ENCODE results near the gene FPGS.

FPGS gene

DNA sequence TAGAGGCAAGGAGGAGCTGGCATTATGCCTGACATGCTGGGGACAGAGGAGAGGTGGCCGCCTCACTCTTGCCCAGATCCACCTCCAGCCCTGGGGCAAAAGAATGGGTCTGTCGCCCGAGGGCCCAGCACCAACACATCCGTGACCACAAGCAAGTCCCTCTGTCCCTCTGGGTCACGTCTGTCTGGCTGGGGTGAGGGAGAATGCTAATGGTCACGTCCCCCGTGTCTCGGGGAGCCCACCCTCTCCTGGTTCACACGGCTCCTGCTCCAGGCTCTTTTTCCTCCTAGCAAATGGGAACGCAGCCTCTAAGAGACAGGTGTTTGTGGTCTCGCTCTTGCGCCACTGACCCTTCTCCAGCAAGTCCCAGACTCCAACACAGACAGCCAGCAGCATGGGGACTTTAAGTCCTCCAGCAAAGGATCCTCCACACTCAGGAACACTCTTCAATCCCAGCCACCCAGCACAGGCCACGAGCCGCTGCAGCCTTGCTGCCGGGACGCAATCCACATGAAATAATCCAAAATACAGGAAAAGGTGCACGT is 47.7 kb downstream of the FPGS start:
- Histone ChIP-seq H3K79me2 (no peaks in the 10 kb centered on the region), H3K9ac (no peak overlapping the region), H3K27me3 (ENCODE audit: control insufficient read depth, insufficient read depth, low read length) (no peaks in the 10 kb centered on the region), H3K9me3 (ENCODE audit: control insufficient read depth, low read length) (peaks cover 4% of the 10 kb centered on the region), H3K4me2 (ENCODE audit: low read length) (no peak overlapping the region), H3K27ac (no peak overlapping the region), H2AFZ (no peak overlapping the region), H3K36me3 (ENCODE audit: control insufficient read depth, insufficient read depth, low read length) (no peaks in the 10 kb centered on the region), H3K4me1 (no peaks in the 10 kb centered on the region), H3K4me3 (ENCODE audit: low read depth, low read length) (peak overlapping the region; percentile 11)
- TF ChIP-seq, protein P1, sequence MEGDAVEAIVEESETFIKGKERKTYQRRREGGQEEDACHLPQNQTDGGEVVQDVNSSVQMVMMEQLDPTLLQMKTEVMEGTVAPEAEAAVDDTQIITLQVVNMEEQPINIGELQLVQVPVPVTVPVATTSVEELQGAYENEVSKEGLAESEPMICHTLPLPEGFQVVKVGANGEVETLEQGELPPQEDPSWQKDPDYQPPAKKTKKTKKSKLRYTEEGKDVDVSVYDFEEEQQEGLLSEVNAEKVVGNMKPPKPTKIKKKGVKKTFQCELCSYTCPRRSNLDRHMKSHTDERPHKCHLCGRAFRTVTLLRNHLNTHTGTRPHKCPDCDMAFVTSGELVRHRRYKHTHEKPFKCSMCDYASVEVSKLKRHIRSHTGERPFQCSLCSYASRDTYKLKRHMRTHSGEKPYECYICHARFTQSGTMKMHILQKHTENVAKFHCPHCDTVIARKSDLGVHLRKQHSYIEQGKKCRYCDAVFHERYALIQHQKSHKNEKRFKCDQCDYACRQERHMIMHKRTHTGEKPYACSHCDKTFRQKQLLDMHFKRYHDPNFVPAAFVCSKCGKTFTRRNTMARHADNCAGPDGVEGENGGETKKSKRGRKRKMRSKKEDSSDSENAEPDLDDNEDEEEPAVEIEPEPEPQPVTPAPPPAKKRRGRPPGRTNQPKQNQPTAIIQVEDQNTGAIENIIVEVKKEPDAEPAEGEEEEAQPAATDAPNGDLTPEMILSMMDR (IDR thresholded peaks at IDR 0.05), result no peak

DNA sequence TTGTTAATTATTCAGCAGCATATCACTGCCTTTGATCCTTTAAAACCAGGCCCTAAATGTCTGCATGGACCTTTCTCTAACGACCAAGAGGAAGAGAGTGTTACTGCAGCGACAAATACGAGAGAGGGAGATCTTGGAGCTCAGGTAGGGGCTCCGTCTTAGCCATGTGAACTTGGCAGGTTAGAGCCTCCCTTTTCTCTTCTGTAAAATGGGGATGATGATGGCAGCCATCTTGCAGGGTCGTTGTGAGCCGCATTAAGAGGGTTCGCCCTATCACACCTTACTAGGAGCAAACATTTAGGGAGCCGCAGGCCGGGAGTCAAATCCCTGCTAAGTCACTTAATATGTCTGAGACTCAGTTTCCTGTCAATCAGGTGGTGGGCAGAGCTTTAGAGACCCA is 50.1 kb downstream of the FPGS start:
- H3K79me2 ChIP-seq, result no peaks in the 10 kb centered on the region
- H3K4me3 ChIP-seq (ENCODE audit: low read depth, low read length), result peak overlapping the region; percentile 17
- H3K36me3 ChIP-seq (ENCODE audit: control insufficient read depth, insufficient read depth, low read length), result no peaks in the 10 kb centered on the region
- peak overlapping the region; percentile 19 for H3K4me2 ChIP-seq (ENCODE audit: low read length)
- no peaks in the 10 kb centered on the region for H3K4me1 ChIP-seq
- TF ChIP-seq, protein P1 (IDR thresholded peaks at IDR 0.05), result no peak
- H3K27ac ChIP-seq, result no peak overlapping the region
- peaks cover 4% of the 10 kb centered on the region for H3K9me3 ChIP-seq (ENCODE audit: control insufficient read depth, low read length)
- no peak overlapping the region for H3K9ac ChIP-seq
- no peaks in the 10 kb centered on the region for H3K27me3 ChIP-seq (ENCODE audit: control insufficient read depth, insufficient read depth, low read length)
- H2AFZ ChIP-seq, result no peak overlapping the region

DNA sequence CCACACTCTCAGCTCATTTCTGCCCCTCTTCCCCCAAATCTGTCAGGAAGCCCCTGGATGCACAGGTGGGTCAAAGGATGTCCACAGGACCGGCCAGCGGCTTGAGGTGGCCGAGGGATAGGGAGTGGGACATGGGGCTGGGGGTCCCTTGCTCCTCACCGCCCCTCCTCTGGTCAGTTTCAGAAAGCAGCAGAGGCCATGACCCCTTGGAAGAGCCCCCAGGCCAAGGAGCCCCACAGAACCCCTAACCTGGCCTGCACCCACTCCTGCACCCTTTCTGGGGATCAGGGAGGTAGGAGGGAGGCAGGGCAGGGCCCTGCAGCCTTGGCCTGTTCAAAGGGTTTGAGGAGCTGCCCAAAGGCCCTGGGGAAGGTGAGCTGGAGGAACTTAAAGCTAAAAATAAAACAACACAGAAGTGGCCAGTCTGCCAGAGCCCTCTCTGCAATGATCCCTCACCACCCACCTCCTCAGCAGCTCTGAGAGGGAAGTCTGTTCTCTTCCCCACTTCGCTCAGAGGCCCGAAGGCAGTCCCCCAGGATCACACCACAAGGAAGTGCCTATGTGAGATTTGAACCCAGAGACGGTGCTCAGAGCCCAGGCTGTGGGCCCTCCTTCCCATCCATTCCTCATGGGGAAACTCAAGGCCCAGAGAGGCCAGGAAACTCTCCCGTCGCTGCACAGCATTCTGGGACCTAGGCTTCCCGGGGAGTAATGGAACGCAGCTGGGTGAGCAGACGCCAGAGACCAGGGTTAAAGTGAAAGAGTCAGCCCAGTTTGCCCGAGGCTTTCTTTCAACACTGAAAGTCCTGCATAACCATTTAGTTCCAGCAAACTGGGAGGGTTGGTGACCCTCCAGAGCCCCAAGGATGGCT is 50.9 kb downstream of the FPGS start:
- Histone ChIP-seq H3K36me3 (ENCODE audit: control insufficient read depth, insufficient read depth, low read length) (no peaks in the 10 kb centered on the region), H3K4me1 (no peaks in the 10 kb centered on the region), H3K9ac (no peak overlapping the region), H2AFZ (no peak overlapping the region), H3K27me3 (ENCODE audit: control insufficient read depth, insufficient read depth, low read length) (no peaks in the 10 kb centered on the region), H3K9me3 (ENCODE audit: control insufficient read depth, low read length) (peaks cover 4% of the 10 kb centered on the region), H3K4me2 (ENCODE audit: low read length) (no peak overlapping the region), H3K4me3 (ENCODE audit: low read depth, low read length) (peak overlapping the region; percentile 44), H3K27ac (peak overlapping the region; percentile 29), H3K79me2 (no peaks in the 10 kb centered on the region)
- TF ChIP-seq, protein P1 (IDR thresholded peaks at IDR 0.05), result no peak

- TF ChIP-seq, protein P1 (IDR thresholded peaks at IDR 0.05), result no peak
- Histone ChIP-seq H2AFZ (no peak within 1 kb of the TSS), H3K36me3 (ENCODE audit: control insufficient read depth, insufficient read depth, low read length) (no peaks in the 10 kb centered on the region), H3K4me1 (no peaks in the 10 kb centered on the region), H3K9ac (no peak within 1 kb of the TSS), H3K4me3 (ENCODE audit: low read depth, low read length) (peak within 1 kb of the TSS; percentile 44), H3K9me3 (ENCODE audit: control insufficient read depth, low read length) (peaks cover under 1% of the 10 kb centered on the region), H3K27me3 (ENCODE audit: control insufficient read depth, insufficient read depth, low read length) (no peaks in the 10 kb centered on the region), H3K4me2 (ENCODE audit: low read length) (no peak within 1 kb of the TSS), H3K79me2 (no peaks in the 10 kb centered on the region), H3K27ac (peak within 1 kb of the TSS; percentile 29)
These were observed 51.6 kb downstream of the FPGS start, which contains the start of gene ENG for GRCh38 chr9:127854184-127854806. ENG (minus strand) TSS chr9:127854658; CDS start chr9:127854355, 303 bp downstream.

Data from parathyroid adenoma (tissue), 2 donors.